GM19025 (cell line): Measurements from ENCODE around the gene SRGAP3.
A peak's percentile ranks its signal among the peaks of the same experiment; 100 is the strongest.

Experiments
- ATAC-seq: cut with Tn5 transposase; IDR thresholded peaks from one replicate; pipeline ENCODE4 v1.9.1; 2021; ENCODE audit warnings: mild to moderate bottlenecking, low read depth, moderate library complexity; ENCODE audit not compliant: unreplicated experiment

SRGAP3 gene

DNA sequence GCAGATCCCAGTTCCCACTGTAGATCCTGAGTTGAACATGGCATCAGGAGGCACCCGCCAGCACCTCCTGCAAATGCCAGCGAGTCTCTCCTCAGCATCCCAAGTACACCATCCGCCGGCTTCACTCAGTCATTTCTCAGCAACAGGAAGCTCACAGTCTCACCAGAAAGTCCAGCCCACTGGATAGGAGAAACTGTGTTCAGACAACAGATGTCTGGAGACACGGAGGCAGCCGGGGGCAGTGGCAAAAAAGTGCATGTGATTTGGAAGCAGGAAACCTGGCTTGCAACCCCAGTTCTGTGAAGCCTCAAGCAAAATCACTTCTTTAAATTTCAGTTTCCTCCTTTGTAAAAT lies 68.7 kb downstream of the SRGAP3 start:
- ATAC-seq: no peak

DNA sequence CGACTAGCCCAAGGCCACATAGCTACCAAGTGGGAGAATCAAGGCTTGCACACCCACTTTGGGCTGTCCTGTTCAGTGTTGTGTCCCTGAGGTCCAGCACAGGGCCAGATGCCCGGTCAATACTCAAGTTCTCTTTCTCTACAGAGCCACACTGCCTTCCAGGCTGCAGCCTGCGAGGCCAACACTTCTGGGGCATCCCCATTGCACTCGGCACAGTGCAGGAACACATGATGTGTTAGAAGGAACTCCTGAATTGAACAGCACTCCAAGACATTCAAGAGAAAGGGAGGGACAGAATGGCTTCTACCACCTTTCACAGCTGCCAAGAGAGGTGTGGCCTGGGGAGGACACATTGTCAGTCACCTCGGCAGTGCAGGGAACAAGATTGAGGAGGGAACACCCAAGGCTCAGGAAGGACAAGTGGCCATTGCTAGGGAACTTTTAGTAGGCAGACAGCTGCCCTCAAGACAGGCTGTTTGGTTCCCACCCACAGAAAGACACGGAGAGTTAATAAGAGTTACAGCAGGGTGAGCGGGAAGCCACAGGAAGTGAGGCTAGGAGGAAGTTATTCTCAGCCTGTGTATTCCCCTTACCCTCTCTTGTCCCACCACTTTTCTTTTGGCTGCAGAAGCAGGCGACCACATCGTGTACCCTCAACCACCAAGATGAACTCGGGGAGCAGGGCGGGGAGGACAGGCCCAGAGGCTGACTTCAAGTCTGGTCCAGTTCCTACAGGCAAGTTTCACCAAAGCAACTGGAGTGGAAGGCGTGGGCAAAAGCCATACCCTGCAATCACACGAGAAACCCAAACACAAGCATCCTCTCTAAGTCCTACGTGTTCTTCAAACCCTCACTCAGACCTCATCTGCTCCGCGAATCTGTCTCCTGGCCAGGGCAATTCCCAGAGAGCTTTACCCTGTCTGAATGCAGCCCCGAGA lies 69.4 kb downstream of the SRGAP3 start:
- ATAC-seq: peak; percentile 66

DNA sequence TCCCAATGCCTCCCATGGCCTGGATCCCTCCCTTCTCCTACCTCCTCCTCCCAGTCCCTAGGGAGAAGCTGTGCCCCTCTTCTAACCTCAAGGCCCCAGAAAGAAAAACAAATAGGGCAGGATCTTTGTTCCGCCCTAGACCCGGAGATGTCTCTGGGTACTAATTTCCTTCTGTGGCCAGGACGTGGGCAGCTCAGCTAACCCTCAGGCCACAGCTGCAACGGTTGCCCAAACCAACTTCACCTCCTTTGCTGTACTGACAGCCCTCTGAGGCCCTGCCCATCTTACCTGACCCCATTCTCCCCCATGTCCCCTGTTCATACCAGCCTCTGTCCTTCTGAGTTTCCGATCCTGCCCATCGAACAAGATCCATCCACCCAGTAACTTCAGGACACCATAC lies 70.7 kb downstream of the SRGAP3 start:
- ATAC-seq: no peak

DNA sequence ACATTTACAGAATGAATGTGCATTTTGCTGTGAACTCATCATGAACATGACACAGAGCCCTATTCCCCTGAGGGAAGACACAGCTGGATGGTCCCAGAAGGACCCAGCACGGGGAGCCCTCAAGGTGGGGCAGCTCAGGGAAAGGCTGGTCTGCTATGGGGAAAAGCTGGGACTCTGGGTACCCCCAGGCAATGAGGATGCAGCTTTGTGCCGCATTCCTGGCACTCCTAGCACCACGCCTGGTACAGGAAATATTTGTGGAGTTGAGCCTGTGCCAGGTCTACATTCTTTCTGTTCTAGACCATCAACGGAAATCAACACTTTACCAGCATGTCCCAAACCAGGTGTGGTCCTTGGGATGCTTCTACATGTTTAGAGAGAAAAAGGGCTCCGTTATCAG lies 74.0 kb downstream of the SRGAP3 start:
- no peak for ATAC-seq

DNA sequence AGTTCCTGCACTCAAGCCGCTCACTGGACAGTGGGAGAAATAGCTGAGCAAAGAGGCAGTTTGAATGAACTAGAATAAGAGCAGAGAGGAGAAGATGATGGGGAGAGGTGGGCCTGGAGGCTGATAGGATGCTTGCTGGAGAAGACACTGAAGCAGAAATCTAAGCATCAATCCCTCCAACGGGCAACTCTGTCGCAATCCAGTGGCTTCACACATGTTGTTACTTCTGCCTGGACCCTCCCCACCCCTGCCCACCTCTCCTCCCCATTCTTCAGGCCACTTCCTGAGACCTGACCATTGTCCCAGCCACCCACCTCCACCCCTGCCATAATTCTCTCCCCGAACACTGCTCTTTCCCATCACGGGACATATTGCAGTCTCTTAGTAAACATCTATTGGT lies 76.0 kb downstream of the SRGAP3 start:
- no peak for ATAC-seq

DNA sequence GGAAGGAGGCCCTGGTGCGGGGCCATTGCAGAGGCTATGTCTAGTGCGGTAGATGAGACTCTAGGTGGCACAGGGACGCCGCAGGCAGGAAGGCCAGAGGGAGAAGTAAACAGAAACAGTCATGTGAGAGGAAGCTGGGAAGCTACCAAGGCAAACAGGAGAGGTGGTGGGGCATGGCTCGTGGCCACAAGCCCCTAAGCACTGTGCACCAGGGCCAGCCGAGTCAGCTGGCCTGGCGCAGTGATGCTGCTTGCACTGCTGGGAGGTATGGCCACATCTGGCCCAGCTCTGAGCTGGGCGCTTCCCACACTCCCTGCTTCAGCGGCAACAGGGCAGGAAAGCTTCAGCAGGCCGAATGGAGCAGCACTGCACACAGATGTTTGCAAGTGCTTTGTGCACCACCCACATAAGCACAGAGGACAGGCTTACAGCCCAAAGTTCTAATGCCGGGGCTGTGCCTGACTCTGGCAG lies 76.6 kb downstream of the SRGAP3 start:
- ATAC-seq: no peak

DNA sequence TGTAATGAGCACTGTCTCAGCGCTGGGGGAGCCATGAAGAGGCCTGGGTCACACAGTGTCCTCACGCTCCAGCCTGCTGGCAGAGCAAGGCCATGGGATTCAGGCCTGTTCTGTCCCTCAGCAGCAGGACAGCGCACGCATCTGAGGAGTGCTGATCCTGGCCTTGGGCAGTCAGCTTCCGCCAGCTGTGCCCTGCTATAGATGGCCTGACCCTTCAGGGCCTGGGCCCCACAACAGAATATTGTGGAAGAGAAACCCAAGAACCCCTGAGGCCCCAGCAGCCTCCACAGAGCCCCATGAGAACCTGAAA lies 78.6 kb downstream of the SRGAP3 start:
- ATAC-seq: no peak

DNA sequence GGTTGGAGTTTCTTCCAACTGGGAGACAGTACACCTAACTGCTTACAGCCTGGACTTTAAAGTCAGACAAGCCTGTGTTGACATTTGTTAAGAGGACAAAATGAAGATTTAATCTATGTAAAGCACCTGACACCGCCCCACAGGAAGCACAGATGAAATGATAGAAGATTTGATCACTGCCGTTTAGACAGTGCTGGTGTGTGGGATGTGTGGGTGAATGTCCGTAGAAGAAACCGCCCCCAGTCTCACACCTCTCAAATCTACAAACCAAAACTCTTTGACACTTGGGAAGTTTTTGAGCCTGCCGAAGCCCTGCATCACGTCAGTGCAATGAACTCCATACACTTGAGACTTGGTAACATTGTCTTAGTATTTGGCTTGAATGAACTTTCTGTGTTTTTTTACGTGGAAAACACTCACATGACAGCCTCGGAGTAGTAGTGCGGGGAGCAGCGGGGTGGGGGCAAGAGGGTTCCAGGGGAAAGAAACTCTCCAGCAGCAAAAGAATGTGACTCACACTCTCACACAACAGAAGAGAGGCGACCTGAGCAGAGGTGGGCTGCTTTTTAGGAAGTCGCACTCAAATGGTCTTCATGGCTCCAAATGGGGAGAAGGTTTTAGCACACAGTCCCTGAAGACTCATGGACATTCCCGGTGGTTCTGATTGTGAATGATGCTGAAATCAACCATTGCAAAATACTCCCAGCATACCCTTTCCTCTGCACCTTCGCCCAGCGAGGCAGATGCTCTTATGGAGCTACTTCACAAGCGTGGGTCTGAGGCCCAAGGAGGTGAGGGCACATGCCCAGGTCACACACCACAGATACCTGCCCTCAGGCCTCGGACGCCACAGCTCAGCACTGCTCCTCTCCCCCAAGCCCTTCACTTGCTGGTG lies 79.2 kb downstream of the SRGAP3 start:
- ATAC-seq: no peak

DNA sequence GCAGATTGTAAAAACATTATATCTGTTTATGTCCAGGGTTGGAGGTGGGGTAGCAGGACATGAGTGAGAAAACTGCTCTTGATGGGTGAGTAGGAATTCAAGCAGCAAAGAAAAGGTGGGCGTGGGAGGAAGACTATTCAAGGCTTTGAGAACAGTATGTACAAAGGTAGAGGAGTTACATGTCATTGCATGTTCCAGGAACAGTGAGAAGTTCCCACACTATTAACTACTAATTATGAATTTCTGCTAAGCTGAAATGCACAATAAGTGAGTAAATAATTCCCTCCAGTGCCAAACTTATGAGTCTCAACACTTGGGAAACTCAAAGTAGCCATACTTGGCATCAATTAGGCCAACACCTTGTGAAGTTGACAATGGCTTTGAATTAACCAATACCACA lies 80.1 kb downstream of the SRGAP3 start:
- ATAC-seq: no peak

DNA sequence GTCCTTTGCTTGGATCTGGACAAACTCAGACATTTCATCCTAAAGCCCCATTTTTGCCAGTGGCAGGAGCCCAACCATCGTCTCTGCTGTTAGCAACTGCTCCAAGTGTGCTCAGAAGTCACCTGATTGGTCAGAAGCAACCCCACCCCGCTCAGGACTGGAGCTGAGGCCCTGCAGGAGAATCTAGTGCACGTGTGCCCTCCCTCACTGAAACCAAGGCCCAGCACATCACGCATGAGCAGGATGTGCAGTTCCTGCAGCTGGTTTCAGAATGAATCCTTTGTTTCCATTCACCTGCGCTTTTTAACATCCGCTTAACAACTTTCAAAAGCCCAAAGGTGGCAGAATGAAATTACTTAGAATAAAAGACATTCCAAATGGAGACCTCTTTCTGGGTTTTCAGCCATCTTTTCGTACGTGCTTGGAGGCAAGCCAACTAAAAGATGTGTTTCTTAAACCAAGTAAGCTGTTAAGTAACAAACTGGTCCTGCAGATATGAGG lies 81.2 kb downstream of the SRGAP3 start:
- peak; percentile 97 for ATAC-seq

DNA sequence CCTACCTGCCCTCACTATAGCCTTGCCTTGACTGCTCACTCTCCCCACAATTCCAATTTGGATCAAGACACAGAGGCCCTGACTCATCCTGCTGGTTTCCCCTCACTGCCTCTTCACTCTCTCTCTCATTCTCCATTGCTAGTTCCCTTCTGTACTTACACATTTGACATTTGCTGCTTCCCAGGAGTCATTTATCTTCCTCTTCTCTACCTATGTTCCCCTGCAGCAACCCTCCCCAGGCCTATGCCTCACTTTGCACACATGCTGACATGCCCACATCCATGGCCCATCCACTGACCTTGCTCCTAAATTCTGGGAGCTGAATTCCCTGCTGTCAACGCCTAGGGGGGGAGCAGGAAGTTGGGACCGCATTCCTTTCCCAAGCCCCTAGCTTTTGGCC lies 82.2 kb downstream of the SRGAP3 start:
- no peak for ATAC-seq

DNA sequence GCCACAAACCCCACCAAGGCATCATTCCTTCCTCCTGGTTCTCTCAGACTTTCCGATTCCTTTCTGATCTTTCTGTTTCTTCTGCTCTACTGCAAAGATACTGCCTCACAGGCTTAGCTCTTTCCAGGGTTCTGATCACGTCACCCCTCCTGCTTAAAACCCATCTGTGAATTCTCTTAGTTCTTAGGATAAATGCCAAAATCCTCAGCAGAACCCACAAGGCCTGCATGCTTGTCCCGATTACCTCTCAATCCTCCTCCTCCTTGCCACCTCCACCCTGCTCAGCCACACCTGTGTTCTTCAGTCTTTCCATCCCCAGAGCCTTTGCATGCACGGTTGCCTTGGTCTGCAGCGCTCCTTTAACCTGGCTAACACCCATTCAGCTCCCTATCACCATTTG lies 84.0 kb downstream of the SRGAP3 start:
- ATAC-seq: no peak

DNA sequence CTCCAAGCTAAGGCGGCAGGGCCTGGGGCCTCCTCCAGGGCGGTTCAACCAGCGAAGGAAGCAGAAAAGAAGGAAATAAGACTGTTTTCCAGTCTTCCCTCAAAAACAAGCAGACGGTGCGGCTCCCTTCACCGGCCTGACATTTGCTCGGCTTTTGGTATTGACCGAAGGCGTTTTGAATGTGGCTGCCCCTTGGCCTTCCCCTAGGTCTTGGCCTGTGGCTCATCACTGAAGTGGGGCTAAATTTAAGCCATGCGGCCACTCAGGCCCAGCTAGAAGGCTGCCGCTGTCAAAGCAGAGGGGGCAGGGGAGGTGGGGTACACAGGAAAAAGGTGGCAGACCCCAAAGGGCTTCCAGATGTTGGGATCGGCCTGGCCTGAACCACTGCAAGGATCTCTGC lies 86.2 kb downstream of the SRGAP3 start:
- no peak for ATAC-seq

DNA sequence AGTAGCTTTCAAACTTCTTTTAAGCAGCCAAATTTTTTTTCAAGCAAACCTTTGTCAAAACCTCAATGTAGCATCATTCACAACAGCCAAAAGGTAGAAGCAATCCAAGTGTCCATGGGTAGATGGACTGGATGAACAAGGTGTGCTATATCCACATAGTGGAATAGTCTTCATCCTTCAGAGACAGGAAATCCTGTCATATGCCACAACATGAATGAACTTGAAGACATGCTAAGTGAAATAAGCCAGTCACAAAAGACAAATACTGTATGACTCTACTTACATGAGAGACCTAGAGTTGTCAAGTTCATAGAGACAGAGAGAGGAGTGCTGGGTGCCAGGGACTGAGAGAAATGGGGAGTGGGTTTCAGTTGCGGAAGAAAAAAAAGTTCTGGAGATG lies 87.6 kb downstream of the SRGAP3 start:
- ATAC-seq: no peak

DNA sequence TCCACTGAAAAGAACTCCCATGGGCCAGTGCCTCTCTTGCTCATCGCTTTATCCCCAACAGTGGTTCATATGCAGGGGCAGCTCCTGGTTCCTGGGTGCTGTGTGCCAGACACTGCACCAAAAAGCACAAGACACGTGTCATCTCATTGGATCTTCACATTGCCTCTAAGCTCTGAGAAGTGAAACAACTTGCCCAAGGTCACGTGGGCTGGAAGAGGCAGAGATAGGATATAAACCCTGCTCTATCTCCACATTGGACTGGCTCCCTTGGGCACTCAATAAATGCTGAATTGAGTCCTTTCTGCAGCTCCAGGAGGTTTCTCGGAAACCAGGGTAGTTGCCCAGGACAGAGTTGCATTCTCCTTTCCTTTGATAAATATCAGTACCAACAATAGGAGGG lies 88.1 kb downstream of the SRGAP3 start:
- ATAC-seq: no peak

DNA sequence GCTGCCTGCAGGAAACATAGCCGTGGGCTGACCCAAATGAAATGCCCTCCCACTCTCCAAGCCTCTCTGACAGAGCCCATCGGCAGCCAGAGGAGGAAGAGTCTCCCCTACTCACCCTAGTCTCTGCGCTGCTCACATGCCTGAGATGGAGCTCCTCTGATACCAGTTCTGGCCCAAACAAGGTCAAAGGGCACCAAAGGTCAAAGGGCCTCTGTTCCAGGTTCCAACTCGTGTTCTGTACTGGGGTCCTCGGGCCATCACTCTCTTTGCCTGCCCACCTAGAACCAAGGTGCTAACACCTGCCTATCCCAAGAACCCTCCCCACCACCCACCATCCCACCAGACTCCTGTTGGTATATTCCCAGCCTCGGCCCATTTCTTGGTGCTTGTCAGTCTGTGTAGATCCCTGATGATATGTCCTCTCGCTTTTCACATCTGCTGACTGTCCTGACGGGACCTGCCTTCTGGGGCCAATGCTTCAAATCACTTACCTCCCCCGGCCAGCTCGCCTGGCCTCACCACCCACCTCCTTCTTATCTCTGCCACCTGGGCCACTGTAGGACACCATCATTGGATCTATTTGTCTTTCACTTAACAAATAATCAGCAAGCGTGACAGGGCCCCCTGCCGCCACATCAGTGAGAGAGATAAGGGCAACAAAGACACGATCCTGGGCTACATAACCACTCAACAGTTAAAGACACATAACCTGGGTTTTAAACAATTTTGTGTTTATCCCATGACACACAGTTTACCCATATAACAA lies 90.4 kb downstream of the SRGAP3 start:
- ATAC-seq: no peak

DNA sequence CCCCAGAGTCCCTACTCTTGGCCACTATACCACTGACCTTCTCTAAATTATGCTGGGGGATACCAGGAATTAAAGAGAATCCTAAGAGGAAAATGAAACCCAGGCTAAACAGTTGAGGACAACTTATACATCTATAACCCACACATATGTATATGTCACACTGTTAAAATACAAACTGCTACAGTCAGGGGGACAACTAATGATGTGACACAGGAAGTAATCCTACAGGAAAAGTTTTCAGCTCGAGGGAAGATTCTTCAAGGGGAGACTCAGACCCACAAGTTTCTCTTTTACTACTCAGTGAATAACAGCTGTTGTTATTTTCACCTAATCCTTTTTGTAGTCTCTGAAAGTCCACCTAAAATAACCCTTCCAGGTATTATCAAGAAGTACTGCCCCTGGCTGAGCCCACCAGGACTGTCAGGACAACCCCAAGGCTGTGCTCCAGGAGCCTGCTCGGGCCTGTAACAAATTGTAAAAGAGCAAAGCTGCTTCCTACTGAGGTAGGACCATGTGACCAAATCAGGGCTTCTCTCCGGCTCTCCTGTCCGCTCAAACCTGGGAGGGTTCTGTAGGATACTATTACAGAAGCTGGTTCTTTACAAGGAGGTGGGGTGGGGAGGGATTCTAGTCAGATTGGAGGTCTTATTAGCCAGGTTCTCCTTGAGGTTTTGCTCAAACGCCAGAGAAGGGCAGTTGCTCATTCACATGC lies 91.6 kb downstream of the SRGAP3 start:
- no peak for ATAC-seq

DNA sequence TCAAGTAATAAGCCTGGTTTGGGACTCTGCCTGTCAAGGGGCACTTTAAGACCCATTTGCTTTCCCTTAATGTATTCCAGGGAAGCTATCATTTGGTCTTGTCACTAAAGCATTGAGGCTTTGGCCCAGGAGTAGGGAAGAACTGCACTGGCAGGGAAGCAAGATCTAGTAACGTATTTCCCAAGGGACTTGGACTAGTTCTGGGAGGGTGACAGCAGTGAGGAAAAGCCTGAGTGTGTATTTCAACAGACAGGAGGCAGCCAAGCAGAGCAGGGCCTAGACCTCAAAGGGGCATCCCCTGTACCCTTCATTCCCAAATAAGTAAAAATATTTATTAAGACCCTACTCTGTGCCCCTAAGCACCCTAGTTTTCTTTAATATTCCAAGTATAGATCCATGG lies 92.8 kb downstream of the SRGAP3 start:
- no peak for ATAC-seq

DNA sequence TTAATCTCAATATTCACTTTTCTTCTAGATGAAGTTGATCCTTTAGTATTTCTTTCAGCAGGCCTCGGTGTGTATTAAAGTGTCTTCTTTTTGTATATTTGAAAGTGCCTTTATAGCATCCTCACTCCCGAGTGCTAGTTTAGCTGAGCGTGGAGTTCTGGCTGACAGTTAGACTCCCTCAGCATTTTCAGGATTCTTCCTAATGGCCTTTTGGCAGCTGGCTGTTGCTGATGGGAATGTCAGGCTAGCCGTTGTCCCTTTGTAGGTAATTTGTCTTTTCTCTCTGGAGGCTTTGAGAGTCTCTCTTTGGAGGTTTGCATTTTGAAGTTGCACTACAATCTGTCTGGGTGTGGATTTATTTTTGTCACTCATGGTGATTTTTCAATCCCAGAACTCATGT lies 94.4 kb downstream of the SRGAP3 start:
- no peak for ATAC-seq
